Stimulated activated CD8-positive, alpha-beta memory T cell treated with anti-CD3 and anti-CD28 coated beads, Interleukin-7, amount 100 ng/mL, for 24 hours (primary cell): ENCODE data around the gene GNE.
"Not testable (repeated sequence)": the region's sequence is repeated elsewhere in the genome, so short reads cannot be mapped to it uniquely, and the experiment has no call there.

Source experiments
- DNase-seq: peaks from one replicate; pipeline ENCODE4 v3.0.0-alpha.2; 2020; ENCODE audit warnings: low read depth

The GNE gene

DNA sequence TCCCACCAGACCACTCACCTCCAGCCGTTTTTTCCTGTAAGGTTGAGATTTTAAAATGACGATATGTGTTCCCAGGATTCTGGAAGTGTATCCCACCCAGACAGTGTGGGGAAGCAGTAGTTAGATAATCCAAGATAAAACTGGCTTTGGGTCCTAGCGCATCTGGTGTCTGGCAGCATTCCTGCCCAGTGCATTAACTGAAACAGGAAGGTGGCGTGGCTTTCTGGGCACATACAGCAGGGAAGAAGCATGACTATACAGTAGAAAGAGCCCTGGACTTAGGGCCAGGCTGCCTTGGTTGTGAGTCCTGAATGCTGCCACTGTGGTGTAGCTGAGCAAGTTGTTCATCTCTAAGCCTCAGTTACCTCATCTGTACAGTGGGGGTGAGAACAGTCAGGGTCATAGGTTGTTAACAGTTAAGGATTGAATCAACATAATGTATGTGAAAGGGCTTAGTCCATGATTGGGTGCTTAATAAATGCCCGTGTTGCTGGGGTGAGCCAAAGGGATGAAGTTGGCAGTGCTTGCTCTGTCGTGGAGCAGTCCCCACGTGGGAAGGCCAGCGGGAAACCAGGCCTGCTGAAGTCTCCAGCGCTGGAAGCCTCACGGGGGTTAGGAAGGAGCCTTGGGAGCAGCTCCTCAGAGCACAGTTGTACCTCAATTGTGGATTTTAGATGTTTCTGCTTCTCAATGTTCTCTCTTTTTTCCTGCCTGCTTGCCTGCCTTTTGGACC lies 49.6 kb downstream of the GNE start:
- no peak for DNase-seq

DNA sequence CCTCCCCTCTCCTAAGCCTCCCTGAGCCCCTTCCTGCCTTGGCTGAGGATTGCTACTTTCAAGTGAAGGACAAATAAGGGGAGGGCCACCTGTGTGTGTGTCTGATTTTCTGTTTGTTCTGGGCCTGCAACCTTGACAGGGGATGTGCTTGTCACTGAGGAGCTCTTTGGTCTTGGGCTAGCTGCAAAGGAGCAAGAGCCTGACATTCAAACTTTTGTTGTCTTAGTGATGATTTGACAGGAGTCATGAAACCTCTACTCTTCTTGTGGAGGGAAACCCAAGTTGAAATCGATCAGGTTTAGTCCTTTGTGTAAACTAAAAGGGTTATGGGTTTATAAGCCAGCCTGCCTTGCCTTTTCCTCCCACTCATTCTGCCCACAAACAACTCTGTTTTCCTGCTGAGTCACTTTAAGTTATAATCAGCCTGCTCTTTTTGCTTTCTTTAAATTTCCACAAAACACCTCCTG lies 50.7 kb downstream of the GNE start:
- no peak for DNase-seq

DNA sequence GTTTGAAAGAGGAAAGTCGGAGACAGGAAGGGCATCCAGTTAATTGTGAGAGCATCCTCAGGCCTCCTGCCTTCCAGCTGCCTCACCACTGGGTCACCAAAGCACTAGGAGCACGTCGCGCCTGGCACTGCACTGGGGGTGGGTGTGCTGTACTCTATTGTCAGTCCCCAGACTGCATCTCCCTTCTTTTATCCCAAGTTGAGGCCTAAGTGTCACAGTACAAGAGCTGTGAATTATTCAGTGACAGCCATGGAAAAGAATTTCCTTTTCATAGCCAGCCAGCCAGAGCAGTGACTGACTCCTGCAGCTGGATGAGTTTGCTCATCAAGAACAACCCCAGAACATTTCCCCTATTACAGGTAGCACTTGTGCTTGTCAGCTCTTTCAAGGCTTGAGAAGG lies 51.2 kb downstream of the GNE start:
- DNase-seq = no peak

- no peak for DNase-seq
Observed at GRCh38 chr9:36204906-36205547, 53.2 kb downstream of the GNE start.

DNA sequence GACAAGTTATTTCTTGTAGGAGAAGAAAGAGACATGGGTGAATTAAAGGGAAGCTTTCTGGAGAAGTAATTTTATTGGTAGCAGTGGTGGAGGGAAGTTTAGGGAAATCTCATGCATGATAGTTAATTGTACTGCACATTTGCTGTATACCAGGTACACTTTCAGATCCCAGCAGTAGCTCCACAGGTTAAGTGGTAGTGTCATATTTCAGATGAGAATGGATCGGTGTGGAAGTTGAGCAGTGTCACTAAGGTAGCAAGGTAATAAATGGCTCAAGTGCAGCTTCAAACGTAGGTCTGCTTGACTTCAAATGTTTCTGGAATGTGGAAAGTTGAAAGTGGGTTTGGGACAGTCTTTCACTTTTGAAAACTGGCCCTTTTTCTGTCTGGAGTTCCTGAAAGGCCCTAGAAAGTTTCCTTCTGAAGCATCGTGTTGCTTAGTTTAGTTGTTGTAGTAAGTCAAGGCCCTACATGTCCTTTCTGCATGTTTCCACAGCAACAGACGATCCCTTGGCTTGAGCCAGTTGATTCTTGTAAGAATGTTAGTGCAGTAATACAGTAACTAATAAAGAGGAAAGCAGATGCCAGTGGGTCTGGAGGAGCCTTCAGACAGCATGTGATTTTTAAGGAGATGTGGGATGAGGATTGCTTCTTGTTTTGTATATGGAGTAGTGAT lies 63.8 kb downstream of the GNE start:
- no peak for DNase-seq

GRCh38 chr9:36193023-36193422 lies 65.2 kb downstream of the GNE start:
- DNase-seq = no peak

GRCh38 chr9:36192196-36192595 lies 66.1 kb downstream of the GNE start:
- no peak for DNase-seq

GRCh38 chr9:36191686-36192085 lies 66.6 kb downstream of the GNE start:
- DNase-seq = no peak

GRCh38 chr9:36191290-36191645 lies 67.0 kb downstream of the GNE start:
- DNase-seq = peak; percentile 19

DNA sequence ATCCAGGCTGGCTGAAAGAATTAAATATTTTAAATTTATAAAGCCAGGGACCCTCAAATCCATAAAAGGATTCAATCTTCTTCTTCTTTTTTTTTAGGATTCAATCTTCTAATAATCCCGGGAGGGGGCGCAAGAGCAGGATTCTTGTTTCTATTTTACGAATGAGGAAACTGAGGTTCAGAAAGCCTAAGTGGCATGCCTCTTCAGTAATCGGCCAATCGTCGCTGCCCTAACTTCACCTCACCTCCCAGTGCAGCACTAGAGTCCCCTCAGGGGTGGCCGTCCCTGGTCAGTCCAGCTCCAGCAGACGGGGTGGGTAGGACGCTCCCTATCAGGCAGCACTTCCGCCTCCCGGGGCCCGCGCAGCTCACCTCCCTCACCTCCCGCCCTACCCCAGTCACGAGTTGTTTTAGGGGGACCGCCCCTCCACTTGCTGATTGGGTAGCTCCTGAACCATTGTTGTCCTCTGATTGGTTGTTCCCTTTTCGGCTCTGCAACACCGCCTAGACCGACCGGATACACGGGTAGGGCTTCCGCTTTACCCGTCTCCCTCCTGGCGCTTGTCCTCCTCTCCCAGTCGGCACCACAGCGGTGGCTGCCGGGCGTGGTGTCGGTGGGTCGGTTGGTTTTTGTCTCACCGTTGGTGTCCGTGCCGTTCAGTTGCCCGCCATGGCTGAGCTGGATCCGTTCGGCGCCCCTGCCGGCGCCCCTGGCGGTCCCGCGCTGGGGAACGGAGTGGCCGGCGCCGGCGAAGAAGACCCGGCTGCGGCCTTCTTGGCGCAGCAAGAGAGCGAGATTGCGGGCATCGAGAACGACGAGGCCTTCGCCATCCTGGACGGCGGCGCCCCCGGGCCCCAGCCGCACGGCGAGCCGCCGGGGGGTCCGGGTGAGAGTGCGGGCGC lies 67.6 kb downstream of the GNE start, which contains the start of gene CLTA:
Gene CLTA, plus strand, starts transcription at position 534 of the 902 bp plus-strand sequence. Its CDS starts 136 bp downstream, at position 670.
- DNase-seq = peak; percentile 83

DNA sequence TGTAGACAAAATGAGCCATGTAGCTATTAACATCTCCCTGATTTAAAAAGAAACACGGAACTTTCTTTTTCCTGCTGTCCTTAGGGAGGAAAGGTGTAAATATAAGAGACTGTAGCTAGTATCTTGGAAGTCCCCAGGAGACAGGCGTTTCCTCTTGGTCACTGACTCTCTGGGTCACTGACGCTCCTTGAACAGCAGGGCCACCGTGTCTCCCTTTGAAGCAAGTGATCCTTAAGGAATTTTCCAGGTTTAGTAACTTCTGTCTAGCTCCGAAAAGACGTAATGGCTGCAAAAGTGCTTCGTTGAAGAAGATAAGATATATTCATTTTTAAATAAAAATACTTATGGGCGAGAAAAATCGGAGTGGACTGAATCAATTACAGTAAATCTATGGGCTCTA lies 68.3 kb downstream of the GNE start:
- no peak for DNase-seq

DNA sequence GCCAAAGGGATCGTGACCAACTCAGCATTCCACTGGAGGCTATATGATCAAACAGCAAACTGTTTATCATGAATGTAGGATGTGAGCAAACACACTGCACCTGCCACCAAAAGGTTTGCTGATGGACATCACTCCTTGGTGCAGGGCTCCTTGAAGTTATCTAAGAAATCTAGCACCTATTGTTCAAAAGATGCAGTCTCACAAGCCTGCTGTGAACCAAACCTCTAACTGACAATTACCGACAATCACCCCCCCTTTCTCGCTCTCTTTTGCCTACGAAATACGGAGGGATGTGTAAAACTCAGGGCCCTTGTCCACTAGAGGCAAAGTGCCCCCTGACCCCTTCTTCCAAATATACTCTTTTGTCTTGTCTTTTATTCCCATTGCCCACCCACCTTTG lies 70.0 kb downstream of the GNE start:
- no peak for DNase-seq

GRCh38 chr9:36187414-36187813 lies 70.8 kb downstream of the GNE start:
- no peak for DNase-seq

DNA sequence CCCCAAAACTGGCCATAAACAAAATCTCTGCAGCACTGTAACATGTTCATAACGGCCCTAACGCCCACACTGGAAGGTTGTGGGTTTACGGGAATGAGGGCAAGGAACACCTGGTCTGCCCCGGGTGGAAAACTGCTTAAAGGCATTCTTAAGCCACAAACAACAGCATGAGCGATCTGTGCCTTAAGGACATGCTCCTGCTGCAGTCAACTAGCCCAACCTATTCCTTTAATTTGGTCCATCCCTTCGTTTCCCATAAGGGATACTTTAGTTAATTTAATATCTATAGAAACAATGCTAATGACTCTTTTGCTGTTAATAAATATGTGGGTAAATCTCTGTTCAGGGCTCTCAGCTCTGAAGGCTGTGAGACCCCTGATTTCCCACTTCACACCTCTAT lies 78.0 kb downstream of the GNE start:
- DNase-seq = not testable (repeated sequence)

GRCh38 chr9:36177571-36177970 lies 80.7 kb downstream of the GNE start:
- DNase-seq = no peak

GRCh38 chr9:36176496-36176895 lies 81.8 kb downstream of the GNE start:
- not testable (repeated sequence) for DNase-seq

- DNase-seq = not testable (repeated sequence)
Observed at GRCh38 chr9:36175209-36175608, 83.0 kb downstream of the GNE start.

- no peak for DNase-seq
Observed at GRCh38 chr9:36174731-36175130, 83.5 kb downstream of the GNE start.

GRCh38 chr9:36174271-36174670 lies 84.0 kb downstream of the GNE start:
- no peak for DNase-seq

DNA sequence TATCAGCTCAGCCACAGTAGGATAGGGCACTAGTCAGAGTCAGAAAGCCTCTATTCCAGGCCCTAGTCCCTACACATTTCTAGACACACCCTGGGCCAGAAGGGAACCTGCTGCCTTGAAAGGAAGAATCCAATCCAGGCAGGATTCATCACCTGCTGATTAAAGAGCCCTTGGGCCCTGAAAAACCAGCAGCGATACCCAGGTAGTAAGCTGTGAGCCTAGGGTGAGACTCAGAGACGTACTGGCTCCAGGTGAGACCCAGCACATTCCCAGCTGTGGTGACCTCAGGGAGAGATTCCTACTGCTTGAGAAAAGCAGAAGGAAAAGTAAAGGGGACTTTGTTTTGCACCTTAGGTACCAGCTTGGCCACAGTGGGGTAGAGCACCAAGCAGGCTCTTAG lies 84.4 kb downstream of the GNE start:
- DNase-seq = no peak

- no peak for DNase-seq
Observed at GRCh38 chr9:36170531-36170930, 87.7 kb downstream of the GNE start.

GRCh38 chr9:36169708-36170107 lies 88.5 kb downstream of the GNE start:
- DNase-seq = no peak
